ENCODE data around the gene PTAFR. TPM values are rescaled to one million over a fixed set of nuclear protein-coding genes. Genes with fewer than 3 reads are reported as not detected.
A peak's percentile ranks its signal among the peaks of the same experiment; 100 is the strongest.

Gene PTAFR
- total RNA-seq, 6 donors from 2014 or later: 10.5 to 42.3 (median 22.0) TPM

DNA sequence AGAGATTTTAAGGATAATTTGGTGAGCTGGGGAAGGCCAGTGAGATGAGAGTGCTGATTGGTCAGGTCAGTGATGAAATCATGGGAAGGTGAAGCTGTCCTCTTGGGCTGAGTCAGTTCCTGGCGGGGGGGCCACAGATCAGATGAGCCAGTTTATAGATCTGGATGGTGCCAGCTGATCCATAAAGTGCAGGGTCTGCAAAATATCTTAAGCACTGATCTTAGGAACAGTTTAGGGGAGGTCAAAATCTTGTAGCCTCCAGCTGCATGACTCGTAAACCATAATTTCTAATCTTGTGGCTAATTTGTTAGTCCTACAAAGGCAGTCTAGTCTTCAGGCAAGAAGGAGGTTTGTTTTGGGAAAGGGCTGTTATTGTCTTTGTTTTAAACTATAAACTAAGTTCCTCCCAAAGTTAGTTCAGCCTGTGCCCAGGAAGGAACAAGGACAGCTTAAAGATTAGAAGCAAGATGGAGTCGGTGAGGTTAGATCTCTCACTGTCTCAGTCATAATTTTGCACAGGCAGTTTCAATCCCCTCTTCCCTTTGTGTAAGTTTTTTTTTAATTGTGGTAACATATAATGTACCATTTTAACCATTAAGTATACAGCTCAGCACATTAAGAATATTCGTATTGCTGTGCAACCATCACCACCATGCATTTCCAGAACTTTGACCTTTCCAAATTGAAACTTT, 39.4 kb downstream of the PTAFR start:
- ATAC-seq (ENCODE audit: low FRiP score in 2 of 2) (no peak), DNase-seq (no peak)
- Histone ChIP-seq H3K27me3 (no peaks in the 10 kb centered on the region), H3K4me1 (peaks cover 13 to 23% (median 16%) of the 10 kb centered on the region in 4 donors), H3K9me3 (no peaks in the 10 kb centered on the region), H3K4me3 (no peak overlapping the region), H3K27ac (no peak overlapping the region), H3K36me3 (no peaks in the 10 kb centered on the region)
- TF ChIP-seq POLR2A (IDR thresholded peaks at IDR 0.05) (no peak), POLR2AphosphoS5 (IDR thresholded peaks at IDR 0.05) (no peak)
- WGBS, 2 donors: 80 to 82% methylated on average over 4 of the region's 4 CpGs

DNA sequence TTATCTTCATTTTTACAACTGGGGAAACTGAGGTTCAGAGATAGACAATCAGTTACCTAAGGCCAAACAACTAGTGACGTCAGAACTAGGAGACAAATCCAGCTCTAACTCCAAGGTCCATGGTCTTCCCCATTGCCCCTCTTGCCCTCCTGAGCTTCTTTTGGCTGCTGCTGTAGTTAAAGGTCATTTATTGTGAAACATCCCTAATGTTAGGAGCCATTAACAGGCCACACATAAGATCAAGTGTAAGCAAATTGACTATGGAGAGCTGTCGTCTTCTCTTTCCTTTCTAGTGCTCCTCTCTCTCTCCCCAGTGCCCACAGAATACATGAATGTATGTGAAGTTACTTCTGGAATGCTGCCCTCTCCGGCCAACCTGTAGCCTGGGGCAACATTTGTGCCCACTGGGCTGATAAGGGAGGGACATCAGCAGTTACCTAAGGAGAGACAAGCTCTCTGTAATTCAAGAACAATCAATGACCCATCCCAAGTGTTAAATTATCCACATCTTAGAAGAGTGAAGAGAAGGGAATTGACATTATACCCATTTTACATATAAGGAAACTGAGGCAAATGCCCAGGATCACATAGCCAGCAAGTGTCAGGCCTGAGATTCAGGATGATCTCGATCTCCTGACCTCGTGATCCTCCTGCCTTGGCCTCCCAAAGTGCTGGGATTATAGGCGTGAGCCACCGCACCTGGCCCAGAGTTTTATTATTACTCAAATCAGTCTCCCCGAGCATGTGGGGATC, 40.1 kb downstream of the PTAFR start:
- TF ChIP-seq POLR2AphosphoS5 (IDR thresholded peaks at IDR 0.05): no peak
- TF ChIP-seq, protein P1, sequence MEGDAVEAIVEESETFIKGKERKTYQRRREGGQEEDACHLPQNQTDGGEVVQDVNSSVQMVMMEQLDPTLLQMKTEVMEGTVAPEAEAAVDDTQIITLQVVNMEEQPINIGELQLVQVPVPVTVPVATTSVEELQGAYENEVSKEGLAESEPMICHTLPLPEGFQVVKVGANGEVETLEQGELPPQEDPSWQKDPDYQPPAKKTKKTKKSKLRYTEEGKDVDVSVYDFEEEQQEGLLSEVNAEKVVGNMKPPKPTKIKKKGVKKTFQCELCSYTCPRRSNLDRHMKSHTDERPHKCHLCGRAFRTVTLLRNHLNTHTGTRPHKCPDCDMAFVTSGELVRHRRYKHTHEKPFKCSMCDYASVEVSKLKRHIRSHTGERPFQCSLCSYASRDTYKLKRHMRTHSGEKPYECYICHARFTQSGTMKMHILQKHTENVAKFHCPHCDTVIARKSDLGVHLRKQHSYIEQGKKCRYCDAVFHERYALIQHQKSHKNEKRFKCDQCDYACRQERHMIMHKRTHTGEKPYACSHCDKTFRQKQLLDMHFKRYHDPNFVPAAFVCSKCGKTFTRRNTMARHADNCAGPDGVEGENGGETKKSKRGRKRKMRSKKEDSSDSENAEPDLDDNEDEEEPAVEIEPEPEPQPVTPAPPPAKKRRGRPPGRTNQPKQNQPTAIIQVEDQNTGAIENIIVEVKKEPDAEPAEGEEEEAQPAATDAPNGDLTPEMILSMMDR (IDR thresholded peaks at IDR 0.05): no peak
- TF ChIP-seq POLR2A (IDR thresholded peaks at IDR 0.05): no peak
- no peak for TF ChIP-seq EP300 (IDR thresholded peaks at IDR 0.05)
- 83 to 89% methylated on average over 8 of the region's 8 CpGs for WGBS, 2 donors
- H3K36me3 ChIP-seq: no peaks in the 10 kb centered on the region
- no peaks in the 10 kb centered on the region for H3K9me3 ChIP-seq
- no peaks in the 10 kb centered on the region for H3K27me3 ChIP-seq
- H3K27ac ChIP-seq: peak overlapping the region; percentile 73 to 83 (median 76)
- H3K4me1 ChIP-seq: peaks cover 13 to 24% (median 16%) of the 10 kb centered on the region in 4 donors
- no peak overlapping the region for H3K4me3 ChIP-seq
- no peak for ATAC-seq (ENCODE audit: low FRiP score in 2 of 2)
- no peak for DNase-seq

DNA sequence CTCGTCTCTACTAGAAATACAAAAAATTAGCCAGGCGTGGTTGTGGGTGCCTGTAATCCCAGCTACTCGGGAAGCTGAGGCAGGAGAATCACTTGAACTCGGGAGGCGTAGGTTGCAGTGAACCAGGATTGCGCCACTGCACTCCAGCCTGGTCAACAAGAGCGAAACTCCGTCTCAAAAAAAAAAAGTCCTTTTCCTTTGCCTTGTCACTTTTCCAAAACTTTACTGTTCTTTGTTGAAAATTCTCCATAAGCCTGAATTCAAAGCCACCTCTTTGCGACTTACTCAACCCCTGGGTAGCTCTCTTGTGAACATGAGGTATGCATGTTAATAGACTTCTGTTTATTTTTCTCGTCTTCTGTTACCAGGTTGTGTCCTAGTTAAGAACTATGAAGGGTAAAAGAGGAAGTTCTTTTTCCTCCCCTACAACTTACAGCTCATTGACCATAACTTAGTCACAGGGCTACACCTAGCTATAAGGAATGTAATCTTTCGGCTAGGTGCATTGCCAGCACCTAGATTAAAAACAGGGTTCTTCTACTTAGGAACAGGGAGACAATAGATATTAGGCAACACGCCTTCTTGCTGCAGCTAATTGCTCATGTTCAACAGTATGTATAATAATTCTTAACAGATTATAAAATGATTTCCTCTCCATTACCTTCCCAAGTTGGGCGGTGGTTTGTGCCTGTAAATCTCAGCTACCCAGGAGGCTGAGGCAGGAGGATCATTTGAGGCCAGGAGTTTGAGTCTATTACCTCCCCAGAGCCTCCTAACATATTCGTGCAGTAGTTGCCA, 40.9 kb downstream of the PTAFR start:
- peaks cover 13 to 24% (median 16%) of the 10 kb centered on the region in 4 donors for H3K4me1 ChIP-seq
- DNase-seq (peak in 1 of 2 donors; percentile 85), ATAC-seq (ENCODE audit: low FRiP score in 2 of 2) (peak; percentile 67 to 75)
- H3K27me3 ChIP-seq: no peaks in the 10 kb centered on the region
- peak overlapping the region; percentile 73 to 83 (median 76) for H3K27ac ChIP-seq
- no peaks in the 10 kb centered on the region for H3K9me3 ChIP-seq
- H3K4me3 ChIP-seq: peak overlapping the region in 1 of 4 donors; percentile 23
- 49 to 53% methylated on average over 14 of the region's 14 CpGs for WGBS, 2 donors
- no peaks in the 10 kb centered on the region for H3K36me3 ChIP-seq
- peak; percentile 7 to 47 for TF ChIP-seq POLR2AphosphoS5 (IDR thresholded peaks at IDR 0.05)
- TF ChIP-seq, protein P1 (IDR thresholded peaks at IDR 0.05): no peak

DNA sequence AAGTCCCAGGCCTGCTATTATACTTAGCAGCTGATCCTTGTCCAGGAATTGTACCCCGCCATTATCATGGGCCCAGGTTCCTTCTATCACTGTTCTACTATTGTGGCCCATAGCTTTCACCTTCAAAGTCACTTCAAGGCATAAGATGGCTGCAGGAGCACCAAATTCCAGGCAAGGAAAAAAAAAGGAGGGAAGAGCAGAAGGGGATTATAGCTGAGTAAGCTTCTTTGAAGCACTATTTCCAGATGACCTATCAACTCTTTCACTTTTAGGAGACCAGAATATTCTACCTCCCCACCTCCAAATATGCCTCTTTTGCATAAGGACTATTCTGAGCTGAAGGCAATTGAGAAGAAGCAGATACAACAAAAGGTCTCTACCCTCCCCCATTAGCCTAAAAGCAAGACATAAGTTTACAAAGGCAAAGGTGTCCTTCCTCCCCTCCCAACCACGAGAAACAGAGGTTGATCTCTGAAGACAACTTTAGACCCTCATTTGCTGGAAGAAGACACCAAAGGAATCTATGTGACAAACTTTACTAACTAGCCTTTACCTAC, 41.8 kb downstream of the PTAFR start:
- no peaks in the 10 kb centered on the region for H3K9me3 ChIP-seq
- peaks cover 11 to 24% (median 13%) of the 10 kb centered on the region in 4 donors for H3K4me1 ChIP-seq
- DNase-seq: no peak
- H3K4me3 ChIP-seq: no peak overlapping the region
- WGBS, 2 donors: 89 to 98% methylated on average over 2 of the region's 2 CpGs
- H3K27me3 ChIP-seq: no peaks in the 10 kb centered on the region
- no peaks in the 10 kb centered on the region for H3K36me3 ChIP-seq
- peak overlapping the region; percentile 73 to 83 (median 76) for H3K27ac ChIP-seq
- TF ChIP-seq POLR2A (IDR thresholded peaks at IDR 0.05): no peak
- no peak for ATAC-seq (ENCODE audit: low FRiP score in 2 of 2)

DNA sequence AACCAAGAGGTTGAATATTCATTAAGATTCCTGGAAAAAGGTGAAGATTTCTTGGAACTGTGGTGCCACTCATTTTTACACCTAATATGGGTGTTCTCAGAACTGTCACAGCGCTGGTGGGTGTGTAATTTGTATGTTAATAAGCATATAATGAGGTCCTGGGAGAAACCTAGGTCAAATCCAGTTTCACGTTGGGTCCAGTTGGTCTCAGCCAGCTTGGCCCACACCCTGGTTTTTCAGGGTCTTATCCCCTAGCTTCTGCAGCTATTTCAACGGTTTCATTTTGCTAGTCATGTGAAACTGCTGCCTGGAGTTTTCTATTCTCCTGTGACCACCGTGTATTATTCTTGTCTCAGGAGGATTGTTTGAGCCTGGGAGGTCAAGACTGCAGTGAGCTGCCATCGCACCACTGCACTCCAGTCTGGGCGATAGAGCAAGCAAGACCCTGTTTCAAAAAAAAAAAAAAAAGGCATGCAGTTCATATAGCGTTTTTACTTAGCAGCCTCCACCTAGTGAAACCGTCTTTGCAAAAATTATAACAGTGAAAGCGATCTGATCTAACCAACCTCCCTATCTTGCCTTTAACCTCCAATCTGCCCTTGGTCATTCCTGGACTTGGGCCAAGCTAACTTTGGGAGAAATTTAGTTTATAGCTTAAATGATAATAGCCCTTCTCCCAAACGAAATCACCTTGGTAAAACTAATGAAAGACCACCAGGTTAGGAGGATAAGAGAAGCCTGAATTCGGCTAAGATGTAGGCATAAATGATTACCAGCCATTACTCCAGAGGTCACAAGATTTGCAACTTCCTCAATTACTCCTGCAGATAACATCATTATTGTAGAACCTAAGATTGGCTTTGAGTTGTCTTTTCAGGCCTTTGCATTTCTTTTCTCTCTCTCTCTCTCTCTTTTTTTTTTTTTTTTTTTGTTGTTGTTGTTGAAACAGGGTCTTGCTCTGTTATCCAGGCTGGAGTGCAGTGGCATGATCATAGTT, 44.0 kb downstream of the PTAFR start:
- ATAC-seq (ENCODE audit: low FRiP score in 2 of 2) (no peak), DNase-seq (no peak)
- H3K4me1 ChIP-seq: peaks cover 9 to 24% (median 16%) of the 10 kb centered on the region in 4 donors
- no peaks in the 10 kb centered on the region for H3K27me3 ChIP-seq
- TF ChIP-seq EP300 (IDR thresholded peaks at IDR 0.05) (no peak), POLR2AphosphoS5 (IDR thresholded peaks at IDR 0.05) (no peak), POLR2A (IDR thresholded peaks at IDR 0.05) (no peak)
- TF ChIP-seq, protein P1 (IDR thresholded peaks at IDR 0.05): no peak
- H3K4me3 ChIP-seq: no peak overlapping the region
- no peaks in the 10 kb centered on the region for H3K9me3 ChIP-seq
- 84 to 85% methylated on average over 11 of the region's 11 CpGs for WGBS, 2 donors
- H3K27ac ChIP-seq: no peak overlapping the region
- no peaks in the 10 kb centered on the region for H3K36me3 ChIP-seq

Data from upper lobe of left lung (tissue), 6 donors.